Myocyte (in vitro differentiated cells): Measurements from ENCODE around the gene CFL2. TPM values are rescaled to one million over a fixed set of nuclear protein-coding genes. Genes with fewer than 3 reads are reported as not detected.

Experiments used
- DNase-seq: peaks from one replicate; pipeline ENCODE4 v3.0.0-alpha.2; 2012; ENCODE audit warnings: low read depth
- total RNA-seq: library from RNA; depleted of rRNA; stranded (reverse); fragments of >200 nt; gene quantifications from 2 replicates; pipeline ENCODE4 v1.2.3, GENCODE V29; 2014

CFL2 gene
- total RNA-seq, 1 donor from 2014 or later, result 623 TPM

DNA sequence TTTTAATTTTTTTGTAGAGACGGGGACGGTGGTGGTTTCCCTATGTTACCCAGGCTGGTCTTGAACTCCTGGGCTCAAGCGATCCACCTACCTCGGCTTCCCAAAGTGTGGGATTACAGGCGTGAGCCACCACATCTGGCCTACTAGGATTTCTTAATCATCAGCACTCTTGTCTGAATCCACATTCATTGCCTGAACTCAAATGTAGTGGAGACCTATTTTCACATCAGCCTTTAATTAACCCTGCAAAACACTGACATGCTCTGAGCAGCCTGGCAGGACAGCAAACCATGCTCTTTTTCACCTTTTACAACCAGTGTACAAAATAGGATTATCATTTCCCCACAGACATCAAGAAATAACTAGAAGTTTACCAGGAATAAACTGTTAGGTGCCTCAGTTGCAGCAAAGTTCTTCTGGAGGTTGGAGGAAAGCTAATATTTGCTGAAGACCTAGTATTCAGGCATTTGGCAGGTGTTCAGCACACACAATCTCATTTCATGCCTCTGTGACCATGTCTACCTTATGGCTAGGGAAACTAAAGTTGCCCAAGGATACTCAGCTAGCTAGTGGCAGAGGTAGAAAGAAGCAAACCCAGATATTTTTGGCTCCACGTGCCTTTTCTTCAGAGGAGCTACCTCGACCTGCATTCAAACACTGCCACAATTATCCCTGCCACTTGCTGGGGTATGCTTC lies 37.7 kb downstream of the CFL2 start:
- no peak for DNase-seq

DNA sequence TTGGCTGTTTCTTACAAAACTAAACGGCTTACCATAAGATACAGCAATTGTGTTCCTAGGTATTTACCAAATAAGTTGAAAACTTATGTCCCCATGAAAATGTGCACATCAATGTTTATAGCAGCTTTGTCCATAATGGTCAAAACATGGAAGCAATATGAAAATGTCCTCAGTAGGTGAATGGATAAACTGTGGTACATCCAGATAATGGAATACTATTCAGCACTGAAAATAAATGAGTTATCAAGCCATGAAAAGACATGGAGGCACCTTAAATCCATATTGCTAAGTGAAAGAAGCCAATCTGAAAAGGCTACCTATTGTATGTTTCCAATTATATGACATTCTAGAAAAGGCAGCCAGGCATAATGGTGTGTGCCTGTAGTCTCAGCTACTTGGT lies 40.7 kb downstream of the CFL2 start:
- DNase-seq, result no peak

DNA sequence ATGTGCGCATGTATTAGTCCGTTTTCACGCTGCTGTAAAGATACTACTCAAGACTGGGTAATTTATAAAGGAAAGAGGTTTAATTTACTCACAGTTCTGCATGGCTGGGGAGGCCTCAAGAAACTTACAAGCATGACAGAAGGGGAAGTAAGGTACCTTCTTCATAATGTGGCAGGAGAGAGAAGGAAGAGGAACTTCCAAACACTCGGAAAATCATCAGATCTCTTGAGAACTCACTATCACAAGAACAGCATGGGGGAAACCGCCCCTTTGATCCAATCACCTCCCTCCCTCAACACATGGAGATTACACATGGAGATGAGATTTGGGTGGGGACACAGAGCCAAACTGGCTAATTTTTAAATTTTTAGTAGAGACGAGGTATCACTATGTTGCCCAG lies 42.7 kb downstream of the CFL2 start:
- no peak for DNase-seq

- no peak for DNase-seq
Observed at GRCh38 chr14:34668111-34668510, 46.3 kb downstream of the CFL2 start.

- DNase-seq, result no peak
Observed at GRCh38 chr14:34667007-34667406, 47.4 kb downstream of the CFL2 start.

DNA sequence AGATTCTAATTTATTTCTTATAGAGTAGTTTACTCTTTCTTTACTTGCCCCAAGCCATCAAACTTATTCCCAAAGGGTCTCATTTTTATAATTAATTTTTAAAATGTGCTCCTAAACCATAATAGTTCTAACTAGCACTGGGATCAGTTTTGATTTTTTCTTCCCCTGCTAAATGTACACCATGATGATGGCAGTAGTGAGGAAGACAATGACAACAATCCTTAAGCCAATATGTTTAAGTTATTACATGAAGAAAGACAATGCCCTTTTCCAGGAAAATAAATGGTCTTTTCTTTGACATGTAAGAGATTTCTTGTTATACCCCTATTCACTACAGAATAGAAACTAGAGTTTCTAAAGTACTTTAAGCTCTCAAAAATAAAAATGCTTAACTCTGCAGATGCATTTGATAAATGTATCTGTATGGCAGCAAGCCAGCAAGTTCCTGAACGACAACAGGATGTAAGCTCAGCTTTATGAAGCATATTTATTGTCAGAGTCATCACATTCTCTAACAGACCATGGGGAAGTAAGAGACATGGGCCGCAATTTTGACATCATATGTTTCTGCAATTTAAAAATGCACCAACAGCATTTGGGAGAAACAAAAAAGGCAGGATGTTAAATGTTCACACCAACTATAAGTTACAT lies 48.5 kb downstream of the CFL2 start:
- DNase-seq, result no peak

DNA sequence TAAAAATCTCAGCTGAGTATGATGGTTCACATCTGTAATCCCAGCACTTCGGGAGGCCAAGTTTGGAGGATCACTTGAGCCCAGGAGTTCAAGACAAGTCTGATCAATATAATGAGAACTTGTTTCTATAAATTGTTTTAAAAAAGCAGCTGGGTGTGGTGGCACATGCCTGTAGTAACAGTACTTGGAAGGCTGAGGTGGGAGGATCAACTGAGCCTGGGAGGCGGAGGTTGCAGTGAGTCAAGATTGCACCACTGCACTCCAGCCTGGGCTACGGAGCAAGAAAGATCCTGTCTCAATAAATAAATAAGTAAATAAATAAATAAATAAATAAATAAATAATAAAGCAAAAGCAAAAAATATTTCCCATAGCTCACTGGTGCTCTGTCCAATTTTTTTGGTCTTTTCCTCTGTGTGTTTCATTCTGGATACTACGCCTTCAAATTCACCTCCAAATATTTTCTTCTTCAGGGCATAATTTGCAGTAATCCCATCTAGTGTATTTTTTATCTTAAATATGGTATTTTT lies 51.8 kb downstream of the CFL2 start:
- no peak for DNase-seq

GRCh38 chr14:34660796-34661195 lies 53.6 kb downstream of the CFL2 start:
- no peak for DNase-seq

Other genes with a start within 250 kb of the CFL2 start
- gene EAPP, start 174.9 kb downstream of the CFL2 start, total RNA-seq, result 37.1 and 37.8 TPM in 2 replicates
- 157 and 173 TPM in 2 replicates for gene SNX6, start 84.4 kb downstream of the CFL2 start, total RNA-seq
- gene BAZ1A, start 160.8 kb upstream of the CFL2 start, total RNA-seq, result 34.8 and 35.9 TPM in 2 replicates